Fibroblast of gingiva (primary cell): Measurements from ENCODE around the gene ISG20.

Experiments
- DNase-seq: peaks from one replicate; pipeline ENCODE4 v3.0.0-alpha.2; 2011; ENCODE audit warnings: low read depth

Gene ISG20

GRCh38 chr15:88693191-88693590, 54.4 kb downstream of the ISG20 start:
- DNase-seq: no peak

- DNase-seq: peak; percentile 18
These were observed 56.3 kb downstream of the ISG20 start for GRCh38 chr15:88695101-88695500.

GRCh38 chr15:88695691-88696251, 57.0 kb downstream of the ISG20 start:
- DNase-seq: no peak

- DNase-seq: no peak
These were observed 57.4 kb downstream of the ISG20 start for GRCh38 chr15:88696254-88696653.

GRCh38 chr15:88697276-88697675, 58.5 kb downstream of the ISG20 start:
- no peak for DNase-seq

GRCh38 chr15:88699861-88700260, 61.0 kb downstream of the ISG20 start:
- DNase-seq: no peak

GRCh38 chr15:88700716-88701115, 61.9 kb downstream of the ISG20 start:
- DNase-seq: no peak

- DNase-seq: no peak
These were observed 62.8 kb downstream of the ISG20 start for GRCh38 chr15:88701561-88702095.

GRCh38 chr15:88702983-88703382, 64.2 kb downstream of the ISG20 start:
- DNase-seq: peak; percentile 13

- no peak for DNase-seq
These were observed 64.7 kb downstream of the ISG20 start for GRCh38 chr15:88703533-88703932.

GRCh38 chr15:88704791-88705768, 66.3 kb downstream of the ISG20 start:
- DNase-seq: peak; percentile 67

- DNase-seq: no peak
These were observed 67.0 kb downstream of the ISG20 start for GRCh38 chr15:88705769-88706165.
